HK-2 (cell line): ENCODE measurements around the gene PPM1D.
A peak's percentile ranks its signal among the peaks of the same experiment; 100 is the strongest.
"Not testable (repeated sequence)": the region's sequence is repeated elsewhere in the genome, so short reads cannot be mapped to it uniquely, and the experiment has no call there.

Experiments
- DNase-seq: peaks from one replicate; pipeline ENCODE4 v3.0.0-alpha.2; 2018; ENCODE audit not compliant: unreplicated experiment

Gene PPM1D

DNA sequence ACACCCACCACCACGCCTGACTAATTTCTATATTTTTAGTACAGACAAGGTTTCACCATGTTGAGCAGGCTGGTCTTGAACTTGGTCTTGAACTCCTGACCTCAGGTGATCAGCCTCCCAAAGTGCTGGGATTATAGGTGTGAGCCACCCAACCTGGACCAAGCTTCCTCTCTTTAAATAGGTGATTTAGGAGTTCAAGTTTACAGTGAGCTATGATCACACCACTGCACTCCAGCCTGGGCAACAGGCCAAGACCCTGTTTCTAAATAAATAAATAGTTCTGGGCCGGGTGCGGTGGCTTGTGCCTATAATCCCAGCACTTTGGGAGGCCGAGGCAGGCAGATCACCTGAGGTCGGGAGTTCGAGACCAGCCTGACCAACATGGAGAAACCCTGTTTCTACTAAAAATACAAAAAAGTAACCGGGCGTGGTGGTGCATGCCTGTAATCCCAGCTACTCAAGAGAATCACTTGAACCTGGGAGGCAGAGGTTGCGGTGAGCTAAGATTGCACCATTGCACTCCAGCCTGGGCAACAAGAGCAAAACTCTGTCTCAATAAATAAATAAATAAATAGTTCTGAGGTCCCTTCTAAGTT is 6.5 kb upstream of the PPM1D start:
- DNase-seq, result not testable (repeated sequence)

DNA sequence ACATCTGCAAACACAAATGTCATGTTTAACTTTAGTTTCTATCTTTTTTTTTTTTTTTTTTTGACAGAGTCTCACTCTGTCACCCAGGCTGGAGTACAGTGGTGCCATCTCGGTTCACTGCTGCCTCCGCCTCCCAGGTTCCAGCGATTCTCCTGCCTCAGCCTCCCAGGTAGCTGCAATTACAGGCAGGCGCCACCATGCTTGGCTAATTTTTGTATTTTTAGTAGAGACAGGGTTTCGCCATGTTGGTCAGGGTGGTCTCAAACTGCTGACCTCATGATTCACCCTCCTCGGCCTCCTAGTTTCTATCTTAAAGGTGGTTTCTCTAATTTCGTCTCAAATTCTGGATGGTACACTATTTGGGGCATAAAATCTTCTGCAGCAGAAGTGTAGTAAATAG is 5.8 kb upstream of the PPM1D start:
- DNase-seq, result not testable (repeated sequence)

DNA sequence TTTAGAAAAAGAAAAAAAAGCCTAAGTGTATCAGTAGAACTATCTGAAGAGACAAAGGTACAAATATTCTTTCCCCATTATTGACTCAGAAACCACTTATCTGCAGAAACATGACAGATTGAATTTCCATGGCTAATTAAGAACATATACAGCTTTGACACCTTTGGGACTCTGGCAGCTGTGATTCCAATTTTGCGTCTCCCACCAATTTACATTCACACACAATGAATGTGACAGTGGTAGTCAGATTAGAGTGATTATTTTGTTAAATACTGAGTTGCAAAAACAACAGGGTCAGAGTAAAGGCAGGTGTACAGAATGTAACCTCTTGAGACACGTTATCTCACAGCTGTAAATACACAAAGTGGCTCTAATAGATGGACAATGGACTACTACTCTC is 5.3 kb upstream of the PPM1D start:
- DNase-seq, result no peak

DNA sequence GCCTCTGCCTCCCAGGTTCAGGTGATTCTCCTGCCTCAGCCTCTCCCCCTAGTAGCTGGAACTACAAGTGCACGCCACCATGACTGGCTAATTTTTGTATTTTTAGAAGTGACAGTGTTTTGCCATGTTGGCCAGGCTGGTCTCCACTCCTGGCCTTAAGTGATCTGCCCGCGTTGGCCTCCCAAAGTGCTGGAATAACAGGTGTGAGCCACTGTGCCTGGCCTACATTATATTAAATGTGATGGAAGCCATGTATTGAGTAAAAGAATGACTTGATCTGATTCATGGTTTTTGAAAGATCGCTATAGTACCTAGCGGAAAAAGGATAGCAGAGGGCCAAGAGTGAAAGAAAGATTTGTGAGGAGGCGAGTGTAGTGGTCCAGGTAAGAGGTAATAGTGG is 2.7 kb upstream of the PPM1D start:
- no peak for DNase-seq

DNA sequence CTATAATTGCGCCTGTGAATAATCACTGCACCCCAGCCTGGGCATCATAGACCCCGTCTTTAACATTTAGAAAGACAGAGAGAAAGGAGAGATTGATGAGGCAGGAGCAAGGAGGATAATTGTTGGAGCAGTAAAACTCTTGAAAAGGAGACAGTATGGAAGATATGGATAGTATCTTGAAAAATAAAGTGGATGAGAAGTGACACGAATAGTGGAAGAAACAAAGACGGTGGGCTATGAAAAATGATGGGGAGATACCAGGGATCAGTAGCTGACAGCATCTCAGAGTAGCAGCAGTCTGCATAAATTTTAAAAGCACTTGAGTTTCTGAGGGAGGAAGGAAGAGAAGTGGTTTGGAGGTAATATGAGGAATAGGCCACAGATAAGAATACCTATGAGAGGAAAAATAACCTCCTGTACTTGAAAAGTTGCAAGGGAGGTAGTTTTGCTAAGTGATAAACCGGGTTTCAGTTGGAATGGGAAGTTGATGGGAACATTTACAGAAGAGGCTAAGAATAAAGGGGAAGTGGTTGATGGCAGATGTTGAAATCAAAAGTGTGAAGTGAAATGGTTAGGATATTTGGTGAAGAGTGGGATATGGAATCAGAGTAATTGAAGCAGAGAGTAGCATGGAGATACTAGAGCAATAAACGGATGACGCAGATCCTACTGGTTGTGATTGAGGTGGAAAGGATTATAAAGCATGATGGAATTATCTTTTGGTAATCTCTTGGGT is 1.8 kb upstream of the PPM1D start:
- DNase-seq, result no peak

DNA sequence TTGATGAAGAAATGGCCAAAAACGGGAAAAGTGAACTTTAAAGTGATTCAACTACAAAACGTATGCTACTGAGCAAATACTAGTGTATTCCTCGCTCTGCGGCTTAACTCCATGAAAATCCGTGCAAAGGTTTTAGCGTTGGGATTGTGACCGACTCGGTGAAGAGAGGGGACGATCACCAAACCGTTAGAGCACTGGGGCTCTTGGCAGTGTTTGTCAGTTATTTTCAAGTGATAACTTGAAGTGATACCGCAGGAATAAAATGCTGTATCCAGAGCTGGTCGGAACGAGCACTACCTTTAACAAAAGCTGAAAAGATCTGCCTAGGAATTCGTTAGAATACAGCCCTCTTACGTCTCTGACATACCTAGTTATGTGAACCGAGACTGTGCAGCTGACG is 773 bp upstream of the PPM1D start:
- no peak for DNase-seq

DNA sequence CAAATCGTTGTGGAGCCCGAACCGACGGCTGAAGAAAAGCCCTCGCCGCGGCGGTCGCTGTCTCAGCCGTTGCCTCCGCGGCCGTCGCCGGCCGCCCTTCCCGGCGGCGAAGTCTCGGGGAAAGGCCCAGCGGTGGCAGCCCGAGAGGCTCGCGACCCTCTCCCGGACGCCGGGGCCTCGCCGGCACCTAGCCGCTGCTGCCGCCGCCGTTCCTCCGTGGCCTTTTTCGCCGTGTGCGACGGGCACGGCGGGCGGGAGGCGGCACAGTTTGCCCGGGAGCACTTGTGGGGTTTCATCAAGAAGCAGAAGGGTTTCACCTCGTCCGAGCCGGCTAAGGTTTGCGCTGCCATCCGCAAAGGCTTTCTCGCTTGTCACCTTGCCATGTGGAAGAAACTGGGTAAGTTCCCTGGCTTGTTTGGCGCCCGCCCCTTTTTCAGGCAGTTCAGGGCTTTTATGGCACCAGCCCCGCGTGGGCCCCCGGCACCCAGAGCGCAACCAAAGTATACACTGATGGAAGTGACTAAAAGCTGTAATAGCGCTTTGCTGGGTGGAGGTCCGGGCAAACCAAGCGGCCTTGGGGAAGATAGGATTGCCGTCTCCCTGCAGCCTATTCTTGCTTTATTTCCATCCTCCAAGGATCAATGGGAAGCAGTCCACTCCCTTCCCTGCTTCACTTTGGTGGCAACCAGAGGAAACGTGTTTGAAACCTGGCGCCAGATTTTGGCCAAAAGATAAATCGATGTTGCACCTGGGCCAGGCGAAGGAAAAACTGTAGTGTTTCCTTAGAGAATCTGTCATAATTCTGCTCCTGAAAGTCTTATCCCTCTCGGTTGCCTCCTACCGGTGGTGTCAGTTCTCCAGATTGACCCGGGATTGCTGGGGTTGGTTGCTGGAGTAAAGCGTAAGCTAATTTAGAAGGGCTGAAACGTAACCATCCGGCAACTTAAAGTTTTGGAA is 775 bp downstream of the PPM1D start:
- peak; percentile 72 for DNase-seq

DNA sequence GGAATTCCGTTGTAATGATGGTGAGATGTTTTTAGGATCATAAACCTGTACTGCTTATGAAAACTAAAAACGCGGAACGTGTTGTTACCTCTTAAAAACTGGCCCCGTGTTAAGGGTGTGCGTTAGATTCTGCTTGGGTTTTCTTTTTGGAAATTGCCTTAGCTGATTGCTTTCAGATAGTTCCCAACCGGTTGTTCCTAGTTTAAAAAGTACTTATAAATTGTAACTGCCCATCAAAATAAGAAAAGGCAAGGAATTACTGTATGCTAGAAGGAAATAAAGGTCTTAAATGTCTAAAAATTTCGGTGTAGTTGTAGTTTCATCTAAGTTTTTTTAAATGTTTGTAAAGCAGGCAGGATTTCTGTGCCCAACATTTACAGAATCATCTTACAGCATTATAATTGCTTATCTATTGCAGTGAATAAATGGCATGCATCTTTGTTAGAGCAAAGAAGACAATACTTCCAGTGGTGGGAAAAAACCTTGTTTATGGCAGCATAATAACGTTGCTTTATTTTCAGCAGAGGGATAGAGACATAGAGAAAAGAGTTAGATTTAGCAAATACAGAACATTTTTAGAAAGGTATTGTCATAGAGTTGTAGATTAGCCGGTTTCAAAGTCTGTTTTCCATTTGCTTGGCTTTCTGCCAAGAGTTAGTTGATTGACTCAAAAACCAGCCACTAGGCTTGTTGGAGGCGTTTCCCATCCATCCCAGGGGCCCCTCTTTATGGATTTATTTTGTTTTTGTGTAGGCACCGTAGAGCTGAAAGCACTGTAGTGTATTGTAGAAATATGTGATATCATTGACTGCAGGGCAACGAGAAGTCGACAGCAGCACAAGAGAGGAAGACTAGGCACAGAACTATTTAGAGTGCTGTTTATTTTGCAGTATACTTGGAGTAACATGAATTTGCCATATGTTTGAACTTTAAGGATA is 1.7 kb downstream of the PPM1D start:
- DNase-seq, result peak; percentile 53

DNA sequence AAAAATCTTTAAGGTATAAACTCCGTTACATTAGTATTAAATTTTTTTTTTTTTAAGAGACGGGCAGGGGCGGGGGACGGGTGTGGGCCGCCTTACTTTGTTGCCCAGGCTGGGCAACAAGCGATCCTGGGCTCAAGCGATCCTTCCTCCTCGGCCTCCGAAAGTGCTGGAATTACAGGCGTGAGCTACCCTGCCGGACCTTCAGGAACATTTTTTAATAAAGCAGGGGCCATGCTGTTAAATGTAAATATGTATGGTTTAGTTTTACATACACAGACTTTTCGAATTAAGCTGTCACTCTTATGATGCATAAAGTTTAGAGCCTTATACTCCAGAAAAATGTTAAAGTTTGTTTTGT is 2.4 kb downstream of the PPM1D start:
- peak; percentile 28 for DNase-seq

DNA sequence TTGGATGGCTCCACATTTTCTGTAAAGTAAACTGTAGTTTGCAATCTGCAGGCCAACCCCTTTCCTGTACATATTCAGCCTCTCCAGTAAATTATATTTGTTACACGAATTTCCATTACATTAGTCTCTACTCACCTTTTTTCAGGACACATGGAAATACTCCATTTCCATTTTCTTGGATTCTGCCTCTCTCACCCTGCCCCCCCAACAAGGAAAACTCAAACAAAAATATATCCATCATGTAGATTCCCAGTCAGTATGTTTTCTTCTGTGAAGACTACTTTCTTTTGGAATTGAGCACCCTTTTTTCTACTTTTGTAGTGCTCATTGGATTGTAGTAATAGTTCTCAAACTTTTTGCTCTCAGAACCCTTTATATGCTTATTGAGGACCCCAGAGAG is 2.9 kb downstream of the PPM1D start:
- DNase-seq, result no peak

DNA sequence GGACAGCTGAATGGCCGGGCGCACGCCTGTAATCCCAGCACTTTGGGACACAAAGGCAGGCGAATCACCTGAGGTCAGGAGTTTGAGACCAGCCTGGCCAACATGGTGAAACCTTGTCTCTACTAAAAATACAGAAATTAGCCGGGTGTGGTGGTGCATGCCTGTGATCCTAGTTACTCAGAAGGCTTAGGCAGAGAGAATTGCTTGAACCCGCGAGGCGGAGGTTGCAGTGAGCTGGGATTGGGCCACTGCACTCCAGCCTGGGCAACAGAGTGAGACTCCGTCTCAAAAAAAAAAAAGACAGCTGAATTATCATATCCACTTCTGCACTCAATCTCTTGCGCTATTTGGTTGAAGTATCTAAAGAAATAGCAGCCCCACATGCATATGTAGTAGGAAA is 3.5 kb downstream of the PPM1D start:
- DNase-seq, result not testable (repeated sequence)

DNA sequence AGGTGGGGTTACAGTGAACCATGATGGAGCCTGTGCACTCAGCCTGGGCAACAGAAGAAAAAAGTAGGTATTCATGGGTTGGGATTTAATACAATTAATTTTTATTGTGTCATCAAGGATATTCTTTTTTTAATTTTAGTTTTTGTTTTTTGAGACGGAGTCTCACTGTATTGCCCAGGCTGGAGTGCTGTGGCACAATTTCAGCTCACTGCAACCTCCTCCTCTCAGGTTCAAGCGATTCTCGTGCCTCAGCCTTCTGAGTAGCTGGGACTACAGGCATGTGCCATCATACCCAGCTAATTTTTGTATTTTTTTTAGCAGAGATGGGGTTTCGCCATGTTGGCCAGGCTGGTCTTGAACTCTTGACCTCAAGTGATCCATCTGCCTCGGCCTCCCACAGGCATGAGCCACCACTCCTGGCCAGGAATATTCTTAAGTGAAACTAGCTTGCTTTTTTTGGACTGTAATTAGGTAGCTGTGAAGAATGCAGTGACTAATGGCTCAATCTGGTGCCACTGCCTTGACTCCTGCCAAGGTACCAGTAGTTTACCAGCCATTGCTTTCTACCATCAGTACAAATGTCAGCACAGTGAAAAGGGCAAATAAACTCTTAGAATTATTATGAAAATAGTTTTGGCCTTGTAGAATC is 4.8 kb downstream of the PPM1D start:
- DNase-seq, result peak; percentile 29

DNA sequence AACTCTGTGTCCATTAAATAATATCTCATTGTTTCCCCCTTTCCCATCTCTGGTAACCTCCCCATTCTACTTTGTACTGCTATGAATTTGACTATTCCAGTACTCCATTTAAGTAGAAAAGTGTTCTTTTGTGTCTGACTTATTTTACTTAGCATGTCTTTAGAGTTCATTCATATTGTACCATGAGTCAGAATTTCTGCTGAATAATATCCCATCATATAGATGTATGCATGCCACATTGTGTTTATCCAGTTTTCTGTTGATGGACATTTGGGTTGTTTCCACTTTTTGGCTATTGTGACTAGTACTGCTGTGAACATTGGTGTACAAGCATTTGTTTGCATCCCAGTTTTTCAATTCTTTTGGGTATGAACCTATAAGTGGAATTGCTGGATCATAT is 6.0 kb downstream of the PPM1D start:
- DNase-seq, result no peak

DNA sequence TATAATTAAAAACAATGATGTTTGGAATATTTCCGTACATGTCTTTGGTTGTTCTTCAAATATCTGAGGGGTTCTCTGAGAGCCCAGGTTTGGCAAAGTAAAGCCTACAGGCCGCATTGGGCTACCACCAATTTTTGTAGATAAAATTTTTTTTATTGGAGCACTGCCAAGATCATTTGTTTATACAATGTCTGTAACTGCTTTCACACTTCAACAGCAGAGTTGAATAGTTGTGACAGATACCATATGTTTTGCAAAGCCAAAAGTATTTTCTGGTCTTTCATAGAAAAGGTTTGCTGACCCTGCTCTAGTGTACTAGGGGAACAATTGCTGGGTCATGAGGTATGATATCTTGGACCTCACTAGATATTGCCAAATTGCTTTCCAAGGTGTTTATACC is 10.5 kb downstream of the PPM1D start:
- no peak for DNase-seq

DNA sequence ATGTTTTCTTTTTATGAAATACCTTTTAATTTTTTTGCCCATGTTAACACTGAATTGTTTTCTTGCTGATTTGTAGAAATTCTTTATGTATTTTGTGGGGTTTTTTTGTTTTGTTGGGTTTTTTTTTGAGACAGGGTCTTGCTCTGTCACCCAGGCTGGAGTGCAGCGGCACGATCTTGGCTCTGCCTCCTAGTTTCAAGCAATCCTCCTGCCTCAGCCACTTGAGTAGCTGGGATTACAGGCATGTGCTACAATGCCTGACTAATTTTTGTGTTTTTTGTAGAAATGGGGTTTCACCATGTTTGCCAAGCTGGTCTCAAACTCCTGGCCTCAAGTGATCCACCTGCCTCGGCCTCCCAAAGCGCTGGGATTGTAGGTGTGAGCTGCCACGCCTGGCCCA is 11.3 kb downstream of the PPM1D start:
- DNase-seq, result not testable (repeated sequence)

DNA sequence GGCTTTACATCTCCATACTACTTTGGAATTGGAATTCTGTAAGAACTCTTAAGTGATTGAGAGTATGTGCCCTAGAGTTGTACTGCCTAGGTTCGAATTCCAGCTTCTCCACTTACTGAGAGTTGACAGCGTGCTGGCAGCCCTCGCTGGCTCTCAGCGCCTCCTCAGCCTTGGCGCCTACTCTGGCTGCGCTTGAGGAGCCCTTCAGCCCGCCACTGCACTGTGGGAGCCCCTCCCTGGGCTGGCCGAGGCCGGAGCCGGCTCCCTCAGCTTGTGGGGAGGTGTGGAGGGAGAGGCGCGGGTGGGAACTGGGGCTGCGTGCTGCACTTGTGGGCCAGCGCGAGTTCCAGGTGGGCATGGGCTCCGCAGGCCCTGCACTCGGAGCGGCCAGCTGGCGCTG is 13.3 kb downstream of the PPM1D start:
- DNase-seq, result no peak

DNA sequence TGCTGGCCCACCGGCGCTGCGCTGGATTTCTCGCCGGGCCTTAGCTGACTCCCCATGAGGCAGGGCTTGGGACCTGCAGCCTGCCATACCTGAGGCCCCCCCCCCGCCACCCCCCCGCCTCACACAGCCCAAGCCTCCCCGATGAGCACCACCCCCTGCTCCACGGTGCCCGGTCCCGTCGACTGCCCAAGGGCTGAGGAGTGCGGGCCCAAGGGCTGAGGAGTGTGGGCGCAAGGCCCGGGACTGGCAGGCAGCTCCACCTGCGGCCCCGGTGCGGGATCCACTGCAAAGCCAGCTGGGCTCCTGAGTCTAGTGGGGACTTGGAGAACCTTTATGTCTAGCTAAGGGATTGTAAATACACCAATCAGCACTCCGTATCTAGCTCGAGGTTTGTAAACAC is 13.8 kb downstream of the PPM1D start:
- DNase-seq, result not testable (repeated sequence)

DNA sequence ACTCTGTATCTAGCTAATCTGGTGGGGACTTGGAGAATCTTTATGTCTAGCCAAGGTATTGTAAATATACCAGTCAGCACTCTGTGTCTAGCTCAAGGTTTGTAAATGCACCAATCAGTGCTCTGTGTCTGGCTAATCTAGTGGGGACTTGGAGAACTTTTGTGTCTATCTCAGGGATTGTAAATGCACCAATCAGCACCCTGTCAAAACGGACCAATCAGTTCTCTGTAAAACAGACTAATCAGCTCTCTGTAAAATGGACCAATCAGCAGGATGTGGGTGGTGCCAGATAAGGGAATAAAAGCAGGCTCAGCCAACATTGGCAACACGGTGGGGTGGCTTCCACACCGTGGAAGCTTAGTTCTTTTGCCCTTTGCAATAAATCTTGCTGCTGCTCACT is 14.3 kb downstream of the PPM1D start:
- not testable (repeated sequence) for DNase-seq

DNA sequence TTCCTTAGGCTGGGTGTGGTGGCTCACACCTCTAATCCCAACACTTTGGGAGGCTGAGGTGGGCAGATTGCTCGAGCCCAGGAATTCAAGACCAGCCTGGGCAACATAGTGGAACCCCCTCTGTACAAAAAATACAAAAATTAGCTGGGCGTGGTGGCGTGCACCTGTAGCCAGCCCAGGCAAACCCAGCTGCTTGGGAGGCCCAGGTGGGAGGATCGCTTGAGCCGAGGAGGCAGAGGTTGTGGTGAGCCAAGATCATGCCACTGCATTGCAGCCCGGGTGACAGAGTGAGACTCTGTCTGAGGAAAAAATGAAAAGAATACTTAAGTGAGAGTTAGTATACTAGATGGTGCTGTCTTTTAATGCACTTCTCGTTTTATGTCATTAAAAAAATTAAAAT is 15.1 kb downstream of the PPM1D start:
- no peak for DNase-seq

DNA sequence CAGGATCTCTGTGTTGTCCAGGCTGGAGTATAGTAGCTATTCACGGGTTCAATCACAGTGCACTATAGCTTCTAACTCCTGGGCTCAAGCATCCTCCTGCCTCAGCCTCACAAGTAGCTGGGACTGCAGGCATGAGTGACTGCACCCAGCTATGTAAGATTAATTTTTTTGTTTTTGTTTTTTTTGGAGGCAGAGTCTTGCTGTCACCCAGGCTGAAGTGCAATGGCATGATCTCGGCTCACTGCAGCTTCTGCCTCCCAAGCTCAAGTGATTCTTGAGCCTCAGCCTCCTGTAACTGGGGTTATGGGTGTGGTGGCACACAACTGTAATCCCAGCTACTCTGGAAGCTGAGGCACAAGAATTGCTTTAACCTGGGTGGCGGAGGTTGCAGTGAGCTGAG is 15.8 kb downstream of the PPM1D start:
- DNase-seq, result no peak

DNA sequence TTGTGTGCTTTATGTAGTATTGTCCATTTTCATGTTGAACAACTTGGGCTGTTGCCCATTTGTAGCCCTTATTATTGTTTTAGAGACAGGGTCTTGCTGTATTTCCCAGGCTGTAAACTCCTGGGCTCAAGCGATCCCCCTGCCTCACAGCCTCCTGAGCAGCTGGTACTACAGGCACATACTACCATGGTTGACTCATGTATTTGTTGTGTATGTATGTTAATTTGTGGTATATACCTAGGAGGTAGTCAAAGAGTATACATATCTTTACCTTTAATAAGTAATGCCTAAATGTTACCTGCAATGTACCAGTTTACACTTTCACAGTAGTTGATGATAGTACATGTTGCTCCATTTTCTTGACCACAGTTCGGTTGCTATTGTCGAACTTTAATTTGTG is 18.1 kb downstream of the PPM1D start:
- DNase-seq, result no peak
